ENCODE data around the gene MRPL22. TPM values are rescaled to one million over a fixed set of nuclear protein-coding genes. Genes with fewer than 3 reads are reported as not detected.
"Not testable (repeated sequence)": the region's sequence is repeated elsewhere in the genome, so short reads cannot be mapped to it uniquely, and the experiment has no call there.

Gene MRPL22
- total RNA-seq, 1 donor from 2014 or later, result 11.9 TPM

- no peak for DNase-seq
These were observed 54.8 kb downstream of the MRPL22 start for GRCh38 chr5:154995679-154996078.

- DNase-seq, result no peak
These were observed 56.9 kb downstream of the MRPL22 start for GRCh38 chr5:154997746-154998145.

GRCh38 chr5:154999865-155000264 is 59.0 kb downstream of the MRPL22 start:
- no peak for DNase-seq

GRCh38 chr5:155001523-155001922 is 60.6 kb downstream of the MRPL22 start:
- DNase-seq, result no peak

GRCh38 chr5:155002722-155003121 is 61.8 kb downstream of the MRPL22 start:
- not testable (repeated sequence) for DNase-seq

- no peak for DNase-seq
These were observed 63.4 kb downstream of the MRPL22 start for GRCh38 chr5:155004138-155004744.

GRCh38 chr5:155006265-155006664 is 65.4 kb downstream of the MRPL22 start:
- not testable (repeated sequence) for DNase-seq

GRCh38 chr5:155008669-155009068 is 67.8 kb downstream of the MRPL22 start:
- no peak for DNase-seq

- no peak for DNase-seq
These were observed 70.0 kb downstream of the MRPL22 start for GRCh38 chr5:155010881-155011280.

GRCh38 chr5:155013526-155013925 is 72.7 kb downstream of the MRPL22 start, which contains the start of gene KIF4B:
Gene KIF4B (plus strand): TSS chr5:155013755. CDS start chr5:155013860, 105 bp downstream.
- no peak for DNase-seq

- no peak for DNase-seq
These were observed 74.4 kb downstream of the MRPL22 start for GRCh38 chr5:155015239-155015638.

- no peak for DNase-seq
These were observed 76.7 kb downstream of the MRPL22 start for GRCh38 chr5:155017610-155018009.

Other genes starting within 250 kb of the MRPL22 start
- gene LARP1, start 185.7 kb upstream of the MRPL22 start, total RNA-seq, result 46.4 TPM
- 26.7 TPM for gene FAXDC2, start 90.5 kb upstream of the MRPL22 start, total RNA-seq
- 57.6 TPM for gene CNOT8, start 82.4 kb upstream of the MRPL22 start, total RNA-seq
- gene GEMIN5, start 2.9 kb upstream of the MRPL22 start, total RNA-seq, result 16.6 TPM
- not detected for gene KIF4B, start 72.7 kb downstream of the MRPL22 start, total RNA-seq